Tibial nerve (tissue), 4 donors: ENCODE data around the gene FSTL4.

ENCODE experiments used
- CTCF ChIP-seq, 5 experiments: fragments of 200-600 bp in 3 of 5; fragments of 450-650 bp in 2 of 5; sonication (generic) in 3 of 5; IDR thresholded peaks; one replicate each; pipeline ENCODE4 v1.5.1; 2016 to 2019; ENCODE audit warnings: antibody characterized with exemption in 5 of 5, mild to moderate bottlenecking in 3 of 5, moderate library complexity in 2 of 5
- EP300 ChIP-seq, 2 donors: sonication (generic); formaldehyde crosslinking; IDR thresholded peaks; one replicate each; pipeline ENCODE4 v1.6.1; 2017; ENCODE audit warnings: antibody characterized with exemption in 2 of 2, mild to moderate bottlenecking in 1 of 2
- POLR2A ChIP-seq, 2 donors: fragments of 450-650 bp; IDR thresholded peaks; one replicate each; pipeline ENCODE4 v1.6.1; 2017; ENCODE audit warnings: antibody characterized with exemption in 2 of 2, mild to moderate bottlenecking in 2 of 2, moderate library complexity in 2 of 2

- TF ChIP-seq CTCF (IDR thresholded peaks at IDR 0.05) (no peak), EP300 (IDR thresholded peaks at IDR 0.05) (no peak), POLR2A (IDR thresholded peaks at IDR 0.05) (no peak)
Observed at GRCh38 chr5:133480366-133480765, 132.0 kb downstream of the FSTL4 start.
